T-helper 17 cell (primary cell): Measurements from ENCODE around the gene PRDM11. TPM values are rescaled to one million over a fixed set of nuclear protein-coding genes. Genes with fewer than 3 reads are reported as not detected.

Source experiments
- ATAC-seq: fragments of 150-1000 bp; cut with Tn5 transposase; 2 replicates; pipeline ENCODE4 v1.10.0; 2021; ENCODE audit warnings: mild to moderate bottlenecking, moderate library complexity
- DNase-seq, 3 donors: peaks; one replicate each; pipeline versions ENCODE4 v3.0.0 to v3.0.0-alpha.2; 2020 to 2021
- H3K9me3 ChIP-seq: one replicate; pipeline ENCODE4 v1.7.0; 2013; ENCODE audit warnings: low read length, mild to moderate bottlenecking; ENCODE audit not compliant: control insufficient read depth, poor library complexity, severe bottlenecking
- H3K27ac Mint-ChIP-seq: one replicate; pipeline ENCODE4 v1.8.0; 2022; ENCODE audit warnings: mild to moderate bottlenecking, moderate library complexity, mixed read lengths
- H3K27me3 Mint-ChIP-seq: one replicate; pipeline ENCODE4 v1.8.0; 2022; ENCODE audit warnings: mixed read lengths
- H3K36me3 Mint-ChIP-seq: one replicate; pipeline ENCODE4 v1.8.0; 2022; ENCODE audit warnings: low read depth, mixed read lengths
- H3K4me1 Mint-ChIP-seq: one replicate; pipeline ENCODE4 v1.8.0; 2022; ENCODE audit warnings: mild to moderate bottlenecking, mixed read lengths
- H3K4me3 Mint-ChIP-seq: one replicate; pipeline ENCODE4 v1.8.0; 2022; ENCODE audit warnings: mild to moderate bottlenecking, moderate library complexity, mixed read lengths
- total RNA-seq, 4 donors: library from RNA in 2 of 4; stranded (reverse) in 2 of 4; gene quantifications; one replicate each; pipeline ENCODE4 v1.2.3 and lab custom pipeline; 2022 to 2026

The PRDM11 gene
- total RNA-seq, 2 donors from 2014 or later, result 4.6 to 6.5 TPM

- Mint-ChIP-seq H3K4me1 (peaks cover 11% of the 10 kb centered on the region), H3K27ac (no peak overlapping the region)
- ATAC-seq, result no peak
Observed at GRCh38 chr11:45165806-45166603, 19.6 kb downstream of the PRDM11 start.

GRCh38 chr11:45166604-45166897, 20.1 kb downstream of the PRDM11 start:
- peaks cover 2% of the 10 kb centered on the region for H3K27me3 Mint-ChIP-seq
- peaks cover 11% of the 10 kb centered on the region for H3K4me1 Mint-ChIP-seq
- ATAC-seq, result no peak
- H3K36me3 Mint-ChIP-seq, result peaks cover 2% of the 10 kb centered on the region
- H3K27ac Mint-ChIP-seq, result no peak overlapping the region
- no peak overlapping the region for H3K4me3 Mint-ChIP-seq
- no peaks in the 10 kb centered on the region for H3K9me3 ChIP-seq
- no peak for DNase-seq

More at GRCh38 chr11:45165806-45166603, 19.6 kb downstream of the PRDM11 start:
- H3K36me3 Mint-ChIP-seq, result peaks cover 2% of the 10 kb centered on the region
- no peaks in the 10 kb centered on the region for H3K9me3 ChIP-seq
- DNase-seq, result no peak
- H3K4me3 Mint-ChIP-seq, result no peak overlapping the region
- no peaks in the 10 kb centered on the region for H3K27me3 Mint-ChIP-seq

GRCh38 chr11:45167283-45167682, 20.8 kb downstream of the PRDM11 start:
- Mint-ChIP-seq H3K27me3 (peaks cover 6% of the 10 kb centered on the region), H3K4me1 (peaks cover 12% of the 10 kb centered on the region), H3K27ac (no peak overlapping the region), H3K36me3 (peaks cover 2% of the 10 kb centered on the region), H3K4me3 (no peak overlapping the region)
- H3K9me3 ChIP-seq, result no peaks in the 10 kb centered on the region
- no peak for ATAC-seq
- DNase-seq, result no peak

- no peak overlapping the region for H3K4me3 Mint-ChIP-seq
Observed at GRCh38 chr11:45168366-45169130, 22.1 kb downstream of the PRDM11 start.

GRCh38 chr11:45169310-45170072, 23.1 kb downstream of the PRDM11 start:
- H3K27ac Mint-ChIP-seq, result no peak overlapping the region
- peaks cover 6% of the 10 kb centered on the region for H3K27me3 Mint-ChIP-seq
- H3K4me3 Mint-ChIP-seq, result no peak overlapping the region
- peaks cover 2% of the 10 kb centered on the region for H3K36me3 Mint-ChIP-seq
- DNase-seq, result no peak
- H3K4me1 Mint-ChIP-seq, result peaks cover 9% of the 10 kb centered on the region
- no peaks in the 10 kb centered on the region for H3K9me3 ChIP-seq
- ATAC-seq, result no peak

More at GRCh38 chr11:45168366-45169130, 22.1 kb downstream of the PRDM11 start:
- peaks cover 6% of the 10 kb centered on the region for H3K27me3 Mint-ChIP-seq
- DNase-seq (no peak), ATAC-seq (no peak)
- no peak overlapping the region for H3K27ac Mint-ChIP-seq
- no peaks in the 10 kb centered on the region for H3K9me3 ChIP-seq
- H3K4me1 Mint-ChIP-seq, result peaks cover 9% of the 10 kb centered on the region
- peaks cover 2% of the 10 kb centered on the region for H3K36me3 Mint-ChIP-seq

GRCh38 chr11:45170484-45170883, 24.0 kb downstream of the PRDM11 start:
- Mint-ChIP-seq H3K4me3 (no peak overlapping the region), H3K4me1 (peaks cover 12% of the 10 kb centered on the region), H3K27ac (no peak overlapping the region), H3K36me3 (peaks cover 2% of the 10 kb centered on the region), H3K27me3 (peaks cover 15% of the 10 kb centered on the region)
- ATAC-seq, result no peak
- DNase-seq, result no peak
- no peaks in the 10 kb centered on the region for H3K9me3 ChIP-seq

- H3K4me3 Mint-ChIP-seq, result no peak overlapping the region
- no peaks in the 10 kb centered on the region for H3K9me3 ChIP-seq
- peaks cover 15% of the 10 kb centered on the region for H3K27me3 Mint-ChIP-seq
- H3K4me1 Mint-ChIP-seq, result peaks cover 12% of the 10 kb centered on the region
- DNase-seq, result no peak
- ATAC-seq, result no peak
- peaks cover 2% of the 10 kb centered on the region for H3K36me3 Mint-ChIP-seq
- no peak overlapping the region for H3K27ac Mint-ChIP-seq
Observed at GRCh38 chr11:45171550-45171949, 25.1 kb downstream of the PRDM11 start.

- H3K9me3 ChIP-seq, result no peaks in the 10 kb centered on the region
- no peak for DNase-seq
- H3K4me1 Mint-ChIP-seq, result peaks cover 16% of the 10 kb centered on the region
- H3K4me3 Mint-ChIP-seq, result no peak overlapping the region
- peaks cover 24% of the 10 kb centered on the region for H3K27me3 Mint-ChIP-seq
- H3K36me3 Mint-ChIP-seq, result peaks cover 4% of the 10 kb centered on the region
- ATAC-seq, result no peak
- no peak overlapping the region for H3K27ac Mint-ChIP-seq
Observed at GRCh38 chr11:45173064-45173463, 26.6 kb downstream of the PRDM11 start.

GRCh38 chr11:45174168-45174835, 27.9 kb downstream of the PRDM11 start:
- peaks cover 37% of the 10 kb centered on the region for H3K27me3 Mint-ChIP-seq
- H3K27ac Mint-ChIP-seq, result no peak overlapping the region
- peaks cover 12% of the 10 kb centered on the region for H3K36me3 Mint-ChIP-seq
- no peak overlapping the region for H3K4me3 Mint-ChIP-seq
- ATAC-seq (no peak), DNase-seq (no peak)
- H3K9me3 ChIP-seq, result no peaks in the 10 kb centered on the region
- H3K4me1 Mint-ChIP-seq, result peaks cover 24% of the 10 kb centered on the region

GRCh38 chr11:45174963-45175362, 28.5 kb downstream of the PRDM11 start:
- ATAC-seq (no peak), DNase-seq (no peak)
- no peaks in the 10 kb centered on the region for H3K9me3 ChIP-seq
- no peak overlapping the region for H3K27ac Mint-ChIP-seq
- peaks cover 43% of the 10 kb centered on the region for H3K27me3 Mint-ChIP-seq
- H3K36me3 Mint-ChIP-seq, result peaks cover 12% of the 10 kb centered on the region
- H3K4me3 Mint-ChIP-seq, result no peak overlapping the region
- peaks cover 29% of the 10 kb centered on the region for H3K4me1 Mint-ChIP-seq

GRCh38 chr11:45176996-45177395, 30.6 kb downstream of the PRDM11 start:
- Mint-ChIP-seq H3K4me1 (peaks cover 25% of the 10 kb centered on the region), H3K4me3 (no peak overlapping the region), H3K36me3 (peaks cover 10% of the 10 kb centered on the region), H3K27ac (no peak overlapping the region), H3K27me3 (peaks cover 38% of the 10 kb centered on the region)
- ATAC-seq (no peak), DNase-seq (no peak)
- H3K9me3 ChIP-seq, result no peaks in the 10 kb centered on the region

- H3K27ac Mint-ChIP-seq, result no peak overlapping the region
- peaks cover 13% of the 10 kb centered on the region for H3K36me3 Mint-ChIP-seq
- peaks cover 38% of the 10 kb centered on the region for H3K27me3 Mint-ChIP-seq
- H3K4me3 Mint-ChIP-seq, result no peak overlapping the region
- DNase-seq (no peak), ATAC-seq (no peak)
- peaks cover 25% of the 10 kb centered on the region for H3K4me1 Mint-ChIP-seq
- no peaks in the 10 kb centered on the region for H3K9me3 ChIP-seq
Observed at GRCh38 chr11:45178223-45178622, 31.8 kb downstream of the PRDM11 start.
